Measurements from ENCODE around the gene CDH24. TPM values are rescaled to one million over a fixed set of nuclear protein-coding genes. Genes with fewer than 3 reads are reported as not detected.

The CDH24 gene
- total and polyA plus RNA-seq, 2 of the 13 experiments (the other 11 are each of a cell fraction or from before 2014, with no cell fraction given) = 0.69 to 0.99 TPM

GRCh38 chr14:23033251-23033727 is 24.0 kb downstream of the CDH24 start (continued):
- TF ChIP-seq BCLAF1 (IDR thresholded peaks at IDR 0.05) (no peak), PBX2 (CRISPR knock-in tag; IDR thresholded peaks at IDR 0.05) (no peak), ZNF674 (CRISPR knock-in tag; IDR thresholded peaks at IDR 0.05; ENCODE audit: low read depth) (0 out of 2 replicates have a peak, but pooled peaks have one; percentile 23), ATF7-NPFF (CRISPR knock-in tag; IDR thresholded peaks at IDR 0.05; ENCODE audit: low read depth) (no peak), ZNF432 (CRISPR knock-in tag; IDR thresholded peaks at IDR 0.05; ENCODE audit: borderline replicate concordance) (no peak), ZNF574 (CRISPR knock-in tag; IDR thresholded peaks at IDR 0.05) (0 out of 2 replicates have a peak, but pooled peaks have one; percentile 18), TBX3 (IDR thresholded peaks at IDR 0.05; ENCODE audit: borderline replicate concordance) (no peak), ZFP36L1 (CRISPR knock-in tag; IDR thresholded peaks at IDR 0.05) (no peak), ZNF326 (CRISPR knock-in tag; IDR thresholded peaks at IDR 0.05; ENCODE audit: borderline replicate concordance) (no peak), CBFB (CRISPR knock-in tag; IDR thresholded peaks at IDR 0.05) (no peak), ZNF256 (CRISPR knock-in tag; conservative IDR thresholded peaks at IDR 0.05) (no peak), ZNF720 (CRISPR knock-in tag; IDR thresholded peaks at IDR 0.05) (0 out of 2 replicates have a peak, but pooled peaks have one; percentile 76), SMARCE1 (IDR thresholded peaks at IDR 0.05; ENCODE audit: borderline replicate concordance) (no peak), ZFP91 (CRISPR knock-in tag; IDR thresholded peaks at IDR 0.05; ENCODE audit: borderline replicate concordance) (no peak), ARID5B (CRISPR knock-in tag; IDR thresholded peaks at IDR 0.05) (no peak), ZNF614 (CRISPR knock-in tag; IDR thresholded peaks at IDR 0.05; ENCODE audit: borderline replicate concordance) (peak; percentile 52; the same call in 1 of the 2 replicates), MATR3 (CRISPR knock-in tag; IDR thresholded peaks at IDR 0.05) (no peak), ZSCAN31 (CRISPR knock-in tag; IDR thresholded peaks at IDR 0.05; ENCODE audit: low read depth) (no peak)
